GM12891 (cell line): ENCODE results near the gene TMSB15B.
"Not testable (repeated sequence)": the region's sequence is repeated elsewhere in the genome, so short reads cannot be mapped to it uniquely, and the experiment has no call there.

Experiments used
- DNase-seq: peaks from one replicate; pipeline ENCODE4 v3.0.0; 2011; ENCODE audit warnings: low spot score; ENCODE audit not compliant: insufficient read length
- FAIRE-seq: peaks from 2 replicates; lab custom pipeline; 2011; peaks lifted over from hg19 to GRCh38; lab: Jason Lieb, UNC
- PAX5 ChIP-seq: IDR thresholded peaks from 2 replicates; pipeline ENCODE4 v1.6.1; 2011; ENCODE audit warnings: low read length, moderate library complexity, mild to moderate bottlenecking; ENCODE audit not compliant: insufficient read depth, severe bottlenecking
- POLR2A ChIP-seq: IDR thresholded peaks from 2 replicates; pipeline ENCODE4 v1.6.1; 2011; ENCODE audit warnings: low read depth, low read length, control low read depth
- POLR2AphosphoS5 ChIP-seq: IDR thresholded peaks from 2 replicates; pipeline ENCODE4 v1.6.1; 2011; ENCODE audit warnings: low read depth, low read length, control low read depth
- POU2F2 ChIP-seq: IDR thresholded peaks from 2 replicates; pipeline ENCODE4 v1.6.1; 2011; ENCODE audit warnings: low read depth, mild to moderate bottlenecking, control low read depth, low read length, moderate library complexity
- SPI1 ChIP-seq: IDR thresholded peaks from 2 replicates; pipeline ENCODE4 v1.6.1; 2011; ENCODE audit warnings: low read depth, low read length, control low read depth
- TAF1 ChIP-seq: IDR thresholded peaks from 2 replicates; pipeline ENCODE4 v1.6.1; 2011; ENCODE audit warnings: low read depth, low read length, control low read depth

TMSB15B gene

GRCh38 chrX:103941201-103941975, 21.0 kb upstream of the TMSB15B start:
- FAIRE-seq (peak; percentile 75), DNase-seq (no peak)
- TF ChIP-seq TAF1 (no peak), PAX5 (no peak), POLR2A (no peak), SPI1 (no peak), POU2F2 (no peak)

- no peak for TF ChIP-seq POLR2A
- TF ChIP-seq POLR2AphosphoS5, result no peak
- no peak for TF ChIP-seq TAF1
- no peak for TF ChIP-seq POU2F2
- no peak for TF ChIP-seq SPI1
- TF ChIP-seq PAX5, result no peak
- FAIRE-seq (no peak), DNase-seq (no peak)
Measured at GRCh38 chrX:103949506-103949905, 12.9 kb upstream of the TMSB15B start.

DNA sequence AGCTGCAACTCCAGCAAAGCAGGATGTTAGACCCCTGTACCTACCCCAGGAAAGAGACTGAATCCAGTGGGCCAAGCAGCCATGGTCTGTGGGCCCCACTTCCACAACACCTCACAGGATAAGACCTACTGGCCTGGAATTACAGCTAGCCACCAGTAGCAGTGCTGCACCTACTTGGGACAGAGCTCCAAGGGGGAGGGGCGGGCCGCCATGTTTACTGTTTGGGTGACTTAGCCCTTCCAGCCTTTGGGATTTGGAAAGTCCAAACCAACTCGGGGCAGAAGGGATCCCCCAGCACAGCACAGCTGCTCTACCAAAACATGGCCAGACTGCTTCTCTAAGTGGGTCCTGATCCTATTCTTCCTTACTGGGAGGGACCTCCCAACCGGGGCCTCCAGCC, 9.1 kb upstream of the TMSB15B start:
- DNase-seq (no peak), FAIRE-seq (no peak)
- TF ChIP-seq POLR2A, result no peak
- TF ChIP-seq POU2F2, result no peak
- no peak for TF ChIP-seq TAF1
- TF ChIP-seq POLR2AphosphoS5, result no peak
- no peak for TF ChIP-seq SPI1
- TF ChIP-seq PAX5, result no peak

DNA sequence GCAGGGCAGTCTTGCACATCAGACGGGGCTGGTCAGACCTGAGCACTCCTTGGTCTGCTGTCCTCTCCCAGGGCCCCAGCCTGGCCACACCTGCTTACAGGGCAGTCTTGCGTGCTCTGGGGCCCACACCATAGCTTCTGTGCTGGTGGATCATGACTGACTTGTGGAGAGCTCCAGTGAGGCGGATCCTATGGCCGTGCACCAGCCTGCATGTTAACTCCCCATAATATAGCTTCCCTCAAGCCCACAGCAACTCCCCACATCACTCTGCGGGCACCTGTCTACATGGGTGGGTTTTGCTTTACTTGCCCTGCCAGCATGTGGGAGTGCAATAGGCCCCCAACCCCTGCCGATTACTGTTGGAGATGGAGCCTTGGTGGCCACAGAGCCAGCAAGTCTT, 8.2 kb upstream of the TMSB15B start:
- no peak for FAIRE-seq
- TF ChIP-seq TAF1 (no peak), POLR2A (no peak)
- no peak for DNase-seq

DNA sequence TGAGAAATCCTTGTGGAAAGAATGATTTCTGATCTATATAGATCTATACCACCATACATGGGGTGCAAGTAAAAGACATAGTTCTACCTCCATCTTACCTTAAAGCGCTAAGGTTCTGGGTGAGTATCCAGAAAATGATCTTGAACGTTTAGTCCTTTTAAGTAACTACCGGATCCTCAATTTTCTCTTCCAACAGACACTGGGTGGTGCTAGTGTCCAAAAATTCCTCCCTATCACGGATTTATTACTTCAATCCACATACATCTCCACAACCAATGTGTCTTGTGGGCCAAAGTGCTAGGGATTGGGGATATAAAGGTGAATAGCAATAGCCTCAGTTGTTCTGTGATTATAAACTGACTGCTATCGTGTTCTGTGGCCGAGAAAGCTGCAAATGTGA, 1.8 kb upstream of the TMSB15B start:
- not testable (repeated sequence) for DNase-seq, FAIRE-seq

DNA sequence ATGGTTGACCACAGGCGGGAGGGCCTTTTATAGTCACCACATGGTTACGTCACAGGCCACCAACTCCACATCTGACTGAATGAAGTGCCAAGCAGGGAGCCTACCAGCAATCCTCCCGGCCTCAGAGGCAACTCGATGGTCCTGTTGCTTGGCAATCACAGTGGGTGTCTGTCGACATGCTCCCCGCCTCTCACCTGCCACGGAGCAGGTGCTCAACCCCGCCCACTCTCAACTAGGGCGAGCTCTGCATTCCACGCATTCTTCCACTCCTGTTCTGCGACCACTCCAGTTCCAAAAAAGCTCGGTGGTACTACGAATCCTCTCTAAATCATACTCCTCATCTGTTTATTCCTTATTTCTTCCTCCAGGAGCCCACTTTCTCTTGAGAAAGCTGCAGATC, 21.1 kb downstream of the TMSB15B start:
- FAIRE-seq, result not testable (repeated sequence)

GRCh38 chrX:103999234-103999633, 36.8 kb downstream of the TMSB15B start:
- no peak for TF ChIP-seq SPI1
- TF ChIP-seq TAF1, result no peak
- no peak for TF ChIP-seq POLR2AphosphoS5
- no peak for TF ChIP-seq POU2F2
- TF ChIP-seq PAX5, result no peak
- TF ChIP-seq POLR2A, result no peak
- DNase-seq, result no peak
- no peak for FAIRE-seq

More for the DNA sequence above, 21.1 kb downstream of the TMSB15B start:
- DNase-seq, result not testable (repeated sequence)

- DNase-seq (no peak), FAIRE-seq (no peak)
- TF ChIP-seq POLR2A (no peak), SPI1 (no peak), PAX5 (no peak), POLR2AphosphoS5 (no peak), POU2F2 (no peak), TAF1 (no peak)
Measured at GRCh38 chrX:104008831-104009230, 46.4 kb downstream of the TMSB15B start.

- DNase-seq (no peak), FAIRE-seq (no peak)
- TF ChIP-seq POLR2A, result no peak
- no peak for TF ChIP-seq PAX5
- TF ChIP-seq POU2F2, result no peak
- no peak for TF ChIP-seq POLR2AphosphoS5
- TF ChIP-seq TAF1, result no peak
- TF ChIP-seq SPI1, result no peak
Measured at GRCh38 chrX:104013158-104013557, 50.7 kb downstream of the TMSB15B start.

DNA sequence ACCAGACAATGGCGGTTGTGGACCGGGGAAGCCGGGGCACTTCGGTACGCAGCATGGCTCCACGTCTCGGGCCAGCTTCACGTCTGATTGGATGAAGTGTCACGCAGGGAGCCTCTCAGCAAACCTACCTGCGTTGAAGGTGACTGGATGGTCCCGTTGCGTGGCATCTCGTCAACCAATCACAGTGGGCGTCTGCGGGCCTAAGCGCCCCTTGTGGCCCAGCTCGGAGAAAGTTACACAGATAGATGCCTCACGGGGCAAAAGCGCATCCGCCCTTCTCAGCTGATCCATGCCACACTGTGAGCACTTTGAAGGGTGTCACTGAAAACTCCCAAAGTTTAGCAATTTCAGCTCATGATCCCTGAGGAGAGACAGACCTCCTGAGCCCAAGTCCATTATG, 51.2 kb downstream of the TMSB15B start, which contains the start of gene H2BW1:
Gene H2BW1 (minus strand): TSS at position 103 of the 400 bp plus-strand sequence. CDS start 132 bp downstream, outside the sequence.
- FAIRE-seq, result no peak

GRCh38 chrX:104015576-104015975, 53.1 kb downstream of the TMSB15B start:
- FAIRE-seq, DNase-seq: not testable (repeated sequence)

More for the DNA sequence above, 51.2 kb downstream of the TMSB15B start, which contains the start of gene H2BW1:
- TF ChIP-seq SPI1, result no peak
- no peak for TF ChIP-seq PAX5
- no peak for TF ChIP-seq POLR2AphosphoS5
- TF ChIP-seq POLR2A, result no peak
- TF ChIP-seq TAF1, result no peak
- no peak for TF ChIP-seq POU2F2
- no peak for DNase-seq
